NK-92 (cell line): ENCODE data around the gene TPPP.
"Not testable (repeated sequence)": the region's sequence is repeated elsewhere in the genome, so short reads cannot be mapped to it uniquely, and the experiment has no call there.

ENCODE experiments used
- DNase-seq: peaks from one replicate; lab custom pipeline; 2025; ENCODE audit not compliant: unreplicated experiment; lab: John Stamatoyannopoulos, UW

Gene TPPP

DNA sequence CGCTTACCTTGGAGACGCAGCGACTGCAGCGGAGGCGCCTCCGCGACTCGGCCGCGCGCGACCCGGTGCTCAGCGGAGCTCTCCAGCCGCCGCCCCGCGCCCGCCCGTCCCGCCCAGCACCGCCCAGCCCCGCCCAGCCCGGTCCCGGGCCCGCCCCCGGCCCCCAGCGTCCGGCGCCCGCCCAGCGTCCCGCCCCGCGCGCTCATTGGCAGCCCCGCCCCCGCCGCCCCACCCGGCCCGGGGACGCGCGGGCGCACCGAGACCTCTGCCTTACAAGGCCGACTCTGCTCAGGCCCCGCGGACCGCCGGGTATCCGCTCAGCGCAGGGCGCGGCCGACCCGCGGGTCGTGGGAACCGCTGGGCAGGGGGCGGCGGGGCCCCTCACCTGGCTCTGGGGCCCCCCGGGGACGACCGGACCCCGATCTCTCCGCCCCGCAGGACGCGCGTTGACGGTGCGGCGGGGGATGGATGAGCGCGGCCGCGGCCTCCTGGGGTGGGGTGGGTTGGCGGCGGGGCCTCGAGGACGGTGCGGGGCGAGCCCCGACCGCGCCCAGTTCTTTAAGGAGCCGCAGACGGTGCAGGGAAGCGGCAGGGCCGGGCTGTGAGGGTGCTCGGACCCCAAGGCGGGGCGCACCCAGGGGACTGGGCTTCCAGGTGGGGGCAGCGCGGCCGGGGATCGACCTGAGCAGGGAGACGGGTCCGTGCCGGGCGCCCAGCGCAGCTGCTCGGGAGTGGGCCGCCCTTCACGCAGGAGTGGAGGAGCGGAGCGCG lies at the start of gene TPPP:
Gene TPPP (minus strand): TSS at position 82 of the 771 bp plus-strand sequence. CDS start 15,292 bp downstream, outside the sequence.
- DNase-seq: not testable (repeated sequence)

DNA sequence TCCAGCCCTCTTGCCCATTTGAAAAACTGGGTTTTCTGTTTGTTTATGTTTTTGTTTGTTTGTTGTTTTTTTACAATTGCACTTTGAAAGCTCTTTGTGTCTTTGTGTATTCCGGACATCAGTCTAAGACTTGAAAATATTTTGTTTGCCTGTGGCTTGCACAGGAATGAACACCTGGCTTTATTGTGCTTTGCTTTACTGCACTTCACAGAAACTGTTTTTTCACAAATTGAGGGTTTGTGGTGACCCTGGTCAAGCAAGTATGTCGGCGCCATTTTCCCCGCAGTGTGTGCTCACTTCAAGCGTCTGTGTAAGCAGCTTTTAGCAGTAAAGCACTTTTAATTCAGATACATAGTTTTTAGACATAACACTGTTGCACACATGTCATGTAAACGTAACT lies 49.1 kb upstream of the TPPP start:
- not testable (repeated sequence) for DNase-seq

DNA sequence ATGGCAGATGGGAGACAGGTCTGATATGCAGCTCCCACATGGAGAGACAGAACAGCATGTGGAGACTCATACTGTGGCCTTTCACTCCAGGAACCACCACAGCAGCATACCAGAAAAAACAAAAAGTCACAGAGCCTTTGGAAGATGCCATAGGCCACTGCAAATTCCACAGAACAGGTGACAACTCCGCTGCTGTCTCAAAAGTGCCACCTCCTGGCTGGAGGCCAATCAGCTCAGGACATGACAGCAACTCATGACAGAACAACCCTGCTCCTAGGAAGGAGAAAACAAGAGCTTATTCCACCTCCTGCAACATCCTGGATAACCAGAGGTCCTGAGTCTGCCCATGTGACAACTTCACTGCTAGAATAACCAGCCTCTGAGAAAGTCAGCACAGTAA lies 41.0 kb upstream of the TPPP start:
- not testable (repeated sequence) for DNase-seq

- DNase-seq: not testable (repeated sequence)
Measured at GRCh38 chr5:732754-733454, 39.8 kb upstream of the TPPP start.

GRCh38 chr5:729225-729624 lies 36.1 kb upstream of the TPPP start:
- not testable (repeated sequence) for DNase-seq

GRCh38 chr5:727087-727486 lies 33.9 kb upstream of the TPPP start:
- DNase-seq: not testable (repeated sequence)

GRCh38 chr5:723865-724264 lies 30.7 kb upstream of the TPPP start:
- DNase-seq: not testable (repeated sequence)

DNA sequence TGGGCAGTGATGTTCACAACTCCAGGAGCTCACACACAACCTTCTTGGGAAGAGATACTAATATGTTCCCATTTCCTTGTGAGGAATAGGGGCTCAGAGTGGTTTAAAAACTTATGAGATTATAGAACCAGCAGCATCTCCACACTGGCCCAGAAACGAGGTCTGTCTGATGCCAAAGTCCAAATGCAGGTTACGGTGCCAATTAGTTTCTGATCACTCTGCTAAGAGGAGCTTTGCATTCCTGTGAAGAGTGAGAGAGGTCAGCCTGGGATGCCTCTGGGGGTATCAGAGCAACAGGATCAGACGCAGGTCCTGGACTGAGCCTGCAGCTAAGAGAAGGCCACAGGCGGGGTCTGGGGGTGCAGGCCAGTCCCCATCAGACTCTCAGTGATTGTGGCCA lies 30.2 kb upstream of the TPPP start:
- not testable (repeated sequence) for DNase-seq

DNA sequence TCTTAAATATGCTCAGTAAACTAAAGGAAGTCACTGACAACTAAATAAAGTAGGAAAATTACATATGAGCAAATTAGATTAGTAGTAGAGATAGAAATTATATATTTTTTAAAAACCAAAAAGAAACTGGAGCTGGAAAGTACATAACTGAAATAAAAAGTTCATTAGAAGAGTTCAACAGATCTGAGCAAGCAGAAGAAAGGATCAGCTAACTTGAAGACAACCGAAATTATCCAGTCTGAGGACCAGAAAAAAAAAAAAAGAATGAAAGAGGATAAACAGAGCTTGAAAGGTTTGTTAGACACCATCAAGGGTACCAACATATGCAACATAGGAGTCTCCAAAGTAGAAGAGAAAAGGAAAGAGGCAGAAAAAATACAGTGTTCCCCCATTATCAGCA lies 26.2 kb upstream of the TPPP start:
- DNase-seq: not testable (repeated sequence)

DNA sequence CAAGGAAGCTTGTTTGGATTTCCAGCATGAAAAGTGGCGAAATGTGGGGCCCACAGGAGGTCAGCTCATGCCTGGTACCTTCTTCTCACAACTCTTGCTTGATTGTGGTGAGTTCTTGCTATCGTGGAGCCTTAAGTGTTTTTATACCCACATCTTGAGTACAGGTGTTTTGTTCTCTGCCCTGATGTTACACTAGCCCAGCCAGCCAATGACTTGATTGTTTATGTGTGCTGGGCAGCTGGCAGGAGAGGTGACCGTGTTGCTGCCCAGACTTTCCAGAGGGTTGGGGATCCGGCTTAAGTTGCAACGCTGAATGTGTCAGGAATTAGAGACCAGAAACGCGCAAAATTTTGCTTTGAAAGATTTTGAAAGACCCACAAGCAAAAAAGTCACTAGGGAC lies 24.0 kb upstream of the TPPP start:
- DNase-seq: no peak

DNA sequence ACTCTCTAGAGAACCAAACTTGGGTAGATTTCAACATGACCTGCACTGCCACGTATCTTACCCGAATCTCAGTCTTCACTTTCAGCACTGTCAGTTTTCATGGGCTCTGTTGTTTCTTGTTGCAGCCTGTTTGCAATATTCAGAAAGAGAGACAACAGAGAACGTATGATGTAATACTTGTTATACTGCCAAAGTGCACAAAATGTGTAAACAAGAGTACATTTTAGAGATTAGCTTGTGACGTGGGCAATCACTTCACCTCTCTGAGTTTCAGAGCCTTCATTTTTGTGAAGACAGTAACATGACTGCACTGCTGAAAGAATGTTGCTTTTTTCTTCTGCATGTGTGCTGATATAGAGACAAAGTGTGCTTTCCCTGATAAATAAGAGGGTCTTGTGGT lies 23.6 kb upstream of the TPPP start:
- DNase-seq: not testable (repeated sequence)

DNA sequence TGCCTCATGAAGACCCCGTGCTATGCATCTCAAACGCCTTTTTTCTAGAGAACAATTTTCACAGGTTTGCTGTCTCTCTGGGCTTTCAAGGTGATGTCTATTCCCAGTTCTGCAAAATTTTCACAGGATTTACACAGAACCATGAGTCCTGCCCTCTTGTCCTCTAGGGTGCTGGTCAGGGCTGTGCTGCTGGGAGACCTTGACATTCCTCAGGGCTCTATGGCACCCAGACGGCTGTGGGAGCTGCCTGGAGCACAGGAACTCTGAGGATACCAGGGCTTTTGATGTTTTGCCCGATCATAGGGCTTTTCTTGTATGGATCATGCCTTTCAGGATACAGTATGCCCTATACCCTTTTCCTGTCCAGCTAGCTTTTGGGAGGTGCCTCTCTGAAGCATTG lies 22.5 kb upstream of the TPPP start:
- DNase-seq: not testable (repeated sequence)

DNA sequence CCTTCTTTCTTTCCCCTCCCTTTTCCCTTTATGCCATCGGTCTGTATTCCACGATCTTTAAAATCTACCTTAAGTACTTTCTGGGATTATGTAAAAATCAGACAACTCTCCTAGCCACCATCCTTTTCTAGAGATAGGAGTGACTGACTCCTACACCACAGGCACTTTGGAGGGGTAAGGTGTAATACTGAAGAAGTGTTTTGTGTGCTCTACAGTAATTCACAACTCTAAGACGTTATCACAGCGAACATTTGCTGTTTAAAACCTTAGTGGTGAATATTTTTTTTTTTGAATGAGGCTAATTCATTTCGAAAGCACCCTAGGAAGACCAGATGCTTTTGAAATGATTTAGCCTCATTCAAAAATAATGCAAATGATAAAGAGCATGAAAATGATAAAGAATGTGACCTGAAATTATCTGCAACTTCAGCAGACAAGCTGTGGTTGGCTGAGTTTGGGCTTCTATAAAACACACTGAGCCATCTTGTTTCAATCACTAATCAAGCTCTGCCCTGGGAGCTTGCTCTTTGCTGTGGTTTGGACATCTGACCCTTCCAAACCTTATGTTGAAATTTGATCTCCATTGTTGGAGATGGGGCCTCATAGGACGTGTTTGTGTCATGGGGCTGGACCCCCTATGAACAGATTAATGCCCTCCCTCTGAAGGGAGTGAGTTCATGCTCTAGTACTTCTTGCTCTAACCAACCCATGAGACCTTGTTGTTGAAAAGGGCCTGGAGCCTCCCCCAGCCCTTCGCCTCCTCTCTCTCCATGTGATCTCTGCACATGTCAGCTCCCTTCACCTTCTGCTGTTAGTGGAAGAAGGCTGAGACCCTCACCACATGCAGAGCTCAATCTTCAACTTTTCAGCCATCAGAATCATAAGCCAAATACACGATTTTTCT lies 21.3 kb upstream of the TPPP start:
- DNase-seq: not testable (repeated sequence)

DNA sequence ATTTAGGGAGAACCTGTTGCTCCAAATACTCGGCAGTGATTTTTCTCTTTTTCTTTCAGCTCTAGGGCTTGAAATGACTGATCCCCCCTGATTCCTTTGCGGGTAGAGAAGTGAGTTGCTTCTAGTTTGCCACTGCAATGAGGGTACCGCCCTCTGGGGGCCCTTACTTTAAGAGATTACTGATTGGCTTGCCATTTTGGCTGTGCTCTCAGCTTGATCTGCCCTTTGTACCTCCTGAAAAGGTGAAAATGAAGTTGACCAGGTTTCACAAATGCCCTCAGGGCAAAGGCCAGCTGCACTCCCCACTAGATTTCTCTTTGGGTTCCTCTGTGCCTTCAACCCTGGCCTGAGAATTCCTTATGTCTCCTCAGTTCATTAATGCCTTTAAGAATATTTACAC lies 20.5 kb upstream of the TPPP start:
- not testable (repeated sequence) for DNase-seq

DNA sequence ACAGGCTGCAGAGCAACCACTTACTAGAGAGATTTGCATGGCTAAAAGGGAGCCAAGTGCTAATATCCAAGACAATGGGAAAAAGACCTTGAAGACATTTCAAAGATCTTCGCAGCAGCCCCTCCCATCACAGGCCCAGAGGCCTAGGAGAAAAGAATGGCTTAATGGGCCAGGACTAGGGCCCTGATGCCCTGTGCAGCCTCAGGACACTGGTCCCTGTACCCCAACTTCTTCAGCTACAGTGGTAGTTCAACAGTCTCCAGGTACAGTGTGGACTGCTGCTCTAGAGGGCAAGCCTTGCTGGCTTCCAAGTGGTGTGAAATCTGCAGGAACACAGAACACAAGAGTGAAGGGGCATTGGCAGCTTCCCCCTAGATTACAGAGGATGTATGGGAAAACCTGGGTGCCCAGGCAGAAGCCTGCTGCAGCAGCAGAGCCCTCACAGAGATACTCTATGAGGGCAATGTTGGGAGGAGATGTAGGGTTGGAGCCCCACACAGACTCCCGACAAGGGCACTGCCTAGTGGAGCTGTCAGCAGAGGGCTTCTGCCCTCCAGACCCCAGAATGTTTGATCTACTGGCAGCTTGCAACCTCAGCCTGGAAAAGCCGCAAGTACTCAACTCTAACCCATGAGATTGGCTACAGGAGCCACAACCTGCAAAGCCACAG lies 15.8 kb upstream of the TPPP start:
- not testable (repeated sequence) for DNase-seq

GRCh38 chr5:708374-708773 lies 15.2 kb upstream of the TPPP start:
- not testable (repeated sequence) for DNase-seq

- not testable (repeated sequence) for DNase-seq
Measured at GRCh38 chr5:706127-706526, 13.0 kb upstream of the TPPP start.

DNA sequence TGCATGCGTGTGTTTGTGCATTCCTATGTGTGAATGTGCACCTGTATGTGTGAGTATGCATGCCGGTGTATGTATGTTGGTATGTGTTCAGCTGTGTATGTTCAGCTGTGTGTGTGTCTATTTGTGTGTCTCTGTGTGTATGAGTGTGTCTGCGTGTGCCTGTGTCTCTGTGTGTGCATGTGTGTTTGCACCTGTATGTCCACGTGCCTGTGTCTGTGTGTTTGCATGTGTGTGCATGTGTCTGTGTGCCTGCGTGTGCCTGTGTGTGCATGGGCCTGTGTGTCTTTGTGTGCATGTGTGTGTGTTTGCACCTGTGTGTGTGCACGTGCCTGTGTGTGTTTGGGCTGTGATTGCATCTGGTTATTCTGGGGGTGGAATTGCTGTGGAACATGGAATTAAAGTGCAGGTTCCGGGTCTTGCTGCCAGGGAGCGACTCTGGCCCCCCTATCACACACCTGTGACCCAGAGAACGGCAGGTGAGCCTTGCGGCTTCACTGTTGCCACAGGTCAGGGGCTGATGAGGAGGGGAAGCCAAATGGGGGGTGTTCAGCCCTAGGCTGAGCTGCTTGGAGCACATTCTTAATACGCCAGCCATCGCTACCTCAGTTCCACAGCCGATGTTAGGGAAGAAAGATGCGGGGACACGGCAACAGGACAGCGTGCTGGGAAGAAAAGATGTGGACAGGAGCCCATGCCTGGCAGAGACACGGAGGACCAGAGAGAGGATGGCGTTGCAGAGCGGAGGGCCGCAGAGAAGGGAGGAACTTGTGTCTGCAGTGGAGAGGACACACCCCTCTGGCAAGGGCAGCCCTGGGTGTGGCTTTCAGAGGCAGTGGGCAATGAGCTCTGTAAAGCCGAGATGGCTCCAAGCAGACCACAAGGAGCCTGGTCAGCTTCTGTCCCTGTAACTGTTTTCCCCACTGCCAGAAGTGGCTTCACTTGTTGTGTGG lies 3.9 kb upstream of the TPPP start:
- DNase-seq: not testable (repeated sequence)

DNA sequence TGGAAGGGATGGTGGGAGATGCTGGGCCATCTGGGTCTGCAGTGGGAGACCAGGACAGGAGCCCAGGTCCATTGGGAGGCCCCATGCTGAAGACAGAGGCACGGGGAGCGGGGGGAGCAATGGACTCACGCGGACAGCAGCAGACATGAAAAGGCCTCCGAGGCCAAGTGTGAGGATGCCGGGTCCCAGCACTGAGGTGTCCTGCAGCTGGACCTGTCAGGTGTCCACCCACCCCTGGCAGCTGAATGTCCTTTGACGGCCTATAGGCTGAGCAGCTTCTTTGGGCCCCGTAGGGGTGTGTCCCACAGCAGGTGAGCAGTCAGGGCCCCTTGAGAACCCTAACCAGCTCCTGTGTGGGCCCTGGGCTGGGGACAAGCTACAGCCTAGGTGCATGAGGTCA lies 3.0 kb upstream of the TPPP start:
- DNase-seq: not testable (repeated sequence)

- DNase-seq: not testable (repeated sequence)
Measured at GRCh38 chr5:695475-695874, 2.3 kb upstream of the TPPP start.
